PC-3 (cell line): ENCODE data around the gene WDR82. TPM values are rescaled to one million over a fixed set of nuclear protein-coding genes. Genes with fewer than 3 reads are reported as not detected.

Experiments used
- ATAC-seq: fragments of 200-7000 bp; cut with Tn5 transposase; 2 replicates; pipeline ENCODE4 v1.9.1; 2020; ENCODE audit warnings: mild to moderate bottlenecking, moderate library complexity
- BruUV-seq: library from RNA; stranded (reverse); fragments of 400-500 nt; replicated peaks from 2 replicates; lab custom pipeline; 2021; lab: Mats Ljungman, UMichigan
- CTCF ChIA-PET: fragments of 300-600 bp; sonication (Branson Sonifier 250); formaldehyde crosslinking; loops from one replicate; lab custom pipeline; 2022; ENCODE audit warnings: antibody characterized with exemption; lab: Charles Lee
- POLR2A ChIA-PET: fragments of 300-600 bp; sonication (Branson Sonifier 250); formaldehyde crosslinking; loops from one replicate; lab custom pipeline; 2022; ENCODE audit warnings: antibody characterized with exemption; ENCODE audit not compliant: unreplicated experiment; lab: Charles Lee
- DNase-seq: peaks from one replicate; pipeline ENCODE4 v3.0.0-alpha.2; 2015
- H2AFZ ChIP-seq: fragments of 300-600 bp; sonication (generic); 2 replicates; pipeline ENCODE4 v1.6.0; 2016; ENCODE audit warnings: antibody characterized with exemption, low read length
- H3F3A ChIP-seq: fragments of 300-600 bp; sonication (generic); one replicate; pipeline ENCODE4 v1.6.0; 2017; ENCODE audit warnings: antibody characterized with exemption, low read length, control low read depth, mild to moderate bottlenecking; ENCODE audit not compliant: unreplicated experiment
- H3K27ac ChIP-seq: fragments of 300-600 bp; sonication (generic); 2 replicates; pipeline ENCODE4 v1.5.1; 2016; ENCODE audit warnings: mild to moderate bottlenecking, low read length
- H3K27me3 ChIP-seq: fragments of 300-600 bp; sonication (generic); 2 replicates; pipeline ENCODE4 v1.6.1; 2016; ENCODE audit warnings: low read length, mixed read lengths
- H3K36me3 ChIP-seq: fragments of 300-600 bp; sonication (generic); 2 replicates; pipeline ENCODE4 v1.6.1; 2016; ENCODE audit warnings: low read depth, mixed run types, low read length, mixed read lengths
- H3K4me1 ChIP-seq: fragments of 300-600 bp; sonication (generic); 2 replicates; pipeline ENCODE4 v1.5.1; 2016; ENCODE audit warnings: low read length; ENCODE audit not compliant: insufficient read depth
- H3K4me2 ChIP-seq: fragments of 300-600 bp; sonication (generic); 2 replicates; pipeline ENCODE4 v1.6.0; 2016; ENCODE audit warnings: low read length
- H3K4me3 ChIP-seq: fragments of 300-600 bp; sonication (generic); 2 replicates; pipeline ENCODE4 v1.5.1; 2016; ENCODE audit warnings: mild to moderate bottlenecking, low read length, mixed read lengths
- H3K79me2 ChIP-seq: fragments of 300-600 bp; sonication (generic); 2 replicates; pipeline ENCODE4 v1.6.1; 2017; ENCODE audit warnings: low read length, mixed read lengths
- H3K9ac ChIP-seq: fragments of 300-600 bp; sonication (generic); 2 replicates; pipeline ENCODE4 v1.6.0; 2016; ENCODE audit warnings: mild to moderate bottlenecking, low read length
- H3K9me2 ChIP-seq: fragments of 300-600 bp; sonication (generic); replicated peaks from 2 replicates; pipeline ENCODE4 v1.6.1; 2016; ENCODE audit warnings: mixed run types, low read length, mixed read lengths
- H3K9me3 ChIP-seq: fragments of 300-600 bp; sonication (generic); 2 replicates; pipeline ENCODE4 v1.6.1; 2016; ENCODE audit warnings: low read length, mixed read lengths
- H4K20me1 ChIP-seq: fragments of 300-600 bp; sonication (generic); 2 replicates; pipeline ENCODE4 v1.6.1; 2016; ENCODE audit warnings: low read length, mixed read lengths
- EZH2 ChIP-seq: fragments of 300-600 bp; sonication (generic); IDR thresholded peaks from one replicate; pipeline ENCODE4 v1.6.1; 2017; ENCODE audit warnings: antibody characterized with exemption, mild to moderate bottlenecking, low read length; ENCODE audit not compliant: unreplicated experiment
- EZH2phosphoT487 ChIP-seq: fragments of 300-600 bp; sonication (generic); IDR thresholded peaks from 2 replicates; pipeline ENCODE4 v1.6.1; 2018; ENCODE audit warnings: mild to moderate bottlenecking, antibody characterized with exemption, low read length, borderline replicate concordance
- intact Hi-C: fragments of 100-400 bp; cut with micrococcal nuclease; formaldehyde crosslinking; loops from 2 replicates; pipeline ENCODE4 v1.9.0; 2023
- total RNA-seq: library from RNA; depleted of rRNA; stranded (reverse); fragments of >200 nt; gene quantifications from 2 replicates; pipeline ENCODE4 v1.2.3, GENCODE V29; 2014
- TF ChIP-seq, protein P1 (sequence below): fragments of 300-600 bp; sonication (generic); conservative IDR thresholded peaks from 2 replicates; pipeline ENCODE4 v1.5.1; 2017; ENCODE audit warnings: antibody characterized with exemption, low read depth, mild to moderate bottlenecking, low read length

WDR82 gene
- total RNA-seq, 1 experiment from 2014 or later = 56.4 TPM

DNA sequence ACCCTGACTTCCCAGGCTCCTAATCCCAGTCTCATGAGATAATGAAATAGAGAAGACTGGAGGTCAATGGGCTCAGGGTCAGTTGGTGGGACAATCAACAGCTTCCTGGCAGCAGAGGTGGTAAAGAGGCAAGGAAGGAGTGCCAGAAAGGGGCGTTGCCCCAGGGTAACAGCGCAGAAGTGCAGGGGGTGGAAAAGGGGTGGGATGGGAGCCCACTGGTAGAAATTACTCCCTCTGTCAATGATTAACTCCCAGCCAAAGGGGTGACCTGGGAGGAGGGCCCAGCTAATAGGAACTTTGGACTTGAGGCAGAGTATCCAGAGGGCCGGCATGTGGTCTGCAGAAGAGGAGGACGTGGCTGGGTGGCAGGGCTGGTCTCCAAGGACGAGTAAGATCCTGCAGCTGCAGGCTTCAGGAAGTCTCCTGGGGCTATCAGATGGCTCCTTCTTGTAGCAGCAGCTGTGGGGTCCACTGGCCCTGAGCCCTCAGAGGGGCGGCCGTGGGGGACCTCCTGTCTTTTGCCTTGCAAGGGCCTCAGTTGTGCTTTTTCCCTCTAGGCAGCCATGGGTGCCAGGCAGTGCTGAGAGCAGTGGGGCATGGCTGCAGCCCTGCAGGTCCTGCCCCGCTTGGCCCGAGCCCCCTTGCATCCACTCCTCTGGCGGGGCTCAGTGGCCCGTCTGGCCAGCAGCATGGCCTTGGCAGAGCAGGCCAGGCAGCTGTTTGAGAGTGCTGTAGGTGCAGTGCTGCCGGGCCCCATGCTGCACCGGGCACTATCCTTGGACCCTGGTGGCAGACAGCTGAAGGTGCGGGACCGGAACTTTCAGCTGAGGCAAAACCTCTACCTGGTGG is 11.5 kb upstream of the WDR82 start:
- ATAC-seq (no peak), DNase-seq (no peak)
- Histone ChIP-seq H3K9me3 (no peaks in the 10 kb centered on the region), H4K20me1 (no peaks in the 10 kb centered on the region), H3K27me3 (no peaks in the 10 kb centered on the region), H3K9me2 (no peaks in the 10 kb centered on the region), H3K27ac (no peak overlapping the region), H3K4me3 (no peak overlapping the region), H3K4me2 (no peak overlapping the region), H3K36me3 (no peaks in the 10 kb centered on the region), H3F3A (no peaks in the 10 kb centered on the region), H3K79me2 (peaks cover 10% of the 10 kb centered on the region), H2AFZ (no peak overlapping the region), H3K9ac (no peak overlapping the region), H3K4me1 (peaks cover 15% of the 10 kb centered on the region)
- POLR2A ChIA-PET = no interaction called here
- TF ChIP-seq EZH2phosphoT487 (no peak), EZH2 (no peak)
- TF ChIP-seq, protein P1, sequence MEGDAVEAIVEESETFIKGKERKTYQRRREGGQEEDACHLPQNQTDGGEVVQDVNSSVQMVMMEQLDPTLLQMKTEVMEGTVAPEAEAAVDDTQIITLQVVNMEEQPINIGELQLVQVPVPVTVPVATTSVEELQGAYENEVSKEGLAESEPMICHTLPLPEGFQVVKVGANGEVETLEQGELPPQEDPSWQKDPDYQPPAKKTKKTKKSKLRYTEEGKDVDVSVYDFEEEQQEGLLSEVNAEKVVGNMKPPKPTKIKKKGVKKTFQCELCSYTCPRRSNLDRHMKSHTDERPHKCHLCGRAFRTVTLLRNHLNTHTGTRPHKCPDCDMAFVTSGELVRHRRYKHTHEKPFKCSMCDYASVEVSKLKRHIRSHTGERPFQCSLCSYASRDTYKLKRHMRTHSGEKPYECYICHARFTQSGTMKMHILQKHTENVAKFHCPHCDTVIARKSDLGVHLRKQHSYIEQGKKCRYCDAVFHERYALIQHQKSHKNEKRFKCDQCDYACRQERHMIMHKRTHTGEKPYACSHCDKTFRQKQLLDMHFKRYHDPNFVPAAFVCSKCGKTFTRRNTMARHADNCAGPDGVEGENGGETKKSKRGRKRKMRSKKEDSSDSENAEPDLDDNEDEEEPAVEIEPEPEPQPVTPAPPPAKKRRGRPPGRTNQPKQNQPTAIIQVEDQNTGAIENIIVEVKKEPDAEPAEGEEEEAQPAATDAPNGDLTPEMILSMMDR = no peak
- intact Hi-C loops = loop anchor here (5.0 kb wide), 1 partner anchor 138 kb away; the partner anchor contains the start of gene POC1A
- no TSS peak for BruUV-seq
- CTCF ChIA-PET = no interaction called here

DNA sequence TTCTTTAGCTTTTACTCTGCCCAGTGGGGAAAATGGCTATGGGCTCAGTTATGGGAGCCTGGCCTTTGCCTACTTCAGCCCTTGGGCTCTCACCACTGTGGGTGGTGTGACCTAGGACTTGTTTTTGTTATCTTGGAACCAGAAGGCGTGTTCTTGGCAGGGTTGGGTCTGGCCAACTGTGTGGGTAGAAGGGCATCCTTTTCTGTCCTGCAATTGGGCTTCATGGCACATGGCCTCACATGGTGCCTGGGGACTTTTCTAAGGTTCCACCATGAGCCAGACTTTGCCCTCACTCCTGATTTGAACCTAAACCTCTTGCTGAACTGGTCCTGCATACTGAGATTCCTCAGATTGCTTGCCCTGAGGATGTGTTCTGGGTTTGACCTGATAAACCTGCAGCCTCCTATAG is 10.9 kb upstream of the WDR82 start:
- ChIA-PET CTCF (no interaction called here), POLR2A (no interaction called here)
- Histone ChIP-seq H3F3A (no peaks in the 10 kb centered on the region), H3K4me1 (peaks cover 15% of the 10 kb centered on the region), H3K27ac (no peak overlapping the region), H3K9me3 (no peaks in the 10 kb centered on the region), H3K4me2 (no peak overlapping the region), H3K36me3 (no peaks in the 10 kb centered on the region), H3K79me2 (peaks cover 10% of the 10 kb centered on the region), H3K9ac (no peak overlapping the region), H3K27me3 (no peaks in the 10 kb centered on the region), H3K9me2 (no peaks in the 10 kb centered on the region), H3K4me3 (no peak overlapping the region), H4K20me1 (no peaks in the 10 kb centered on the region), H2AFZ (no peak overlapping the region)
- no TSS peak for BruUV-seq
- no peak for TF ChIP-seq EZH2phosphoT487
- TF ChIP-seq, protein P1 = no peak
- TF ChIP-seq EZH2 = no peak
- no peak for ATAC-seq
- no peak for DNase-seq
- intact Hi-C loops = loop anchor here (5.0 kb wide), 1 partner anchor 137 kb away; the partner anchor contains the start of gene POC1A

DNA sequence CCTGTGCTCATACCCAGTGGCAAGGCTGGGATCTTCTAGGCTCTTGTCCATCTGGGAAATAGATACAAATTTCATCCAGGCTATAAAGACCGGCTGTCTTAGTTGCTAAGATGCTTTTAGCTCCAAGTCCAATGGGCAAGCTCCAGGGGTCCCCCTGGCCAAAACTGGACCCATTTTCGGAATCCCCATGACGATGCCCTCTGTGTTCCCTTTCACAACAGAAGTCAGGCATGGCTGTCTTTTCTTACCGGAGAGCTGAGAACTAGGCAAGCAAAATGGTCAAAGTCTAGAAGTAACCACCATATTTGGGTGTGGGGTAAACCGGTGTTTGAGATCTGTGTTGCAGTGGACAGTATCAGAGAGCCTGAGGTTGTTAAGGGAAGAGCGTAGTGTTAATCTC is 10.2 kb upstream of the WDR82 start:
- TF ChIP-seq, protein P1 = no peak
- TF ChIP-seq EZH2 (no peak), EZH2phosphoT487 (no peak)
- Histone ChIP-seq H3K4me1 (peaks cover 15% of the 10 kb centered on the region), H3K27ac (no peak overlapping the region), H3K36me3 (no peaks in the 10 kb centered on the region), H3F3A (no peaks in the 10 kb centered on the region), H3K9me2 (no peaks in the 10 kb centered on the region), H3K9me3 (no peaks in the 10 kb centered on the region), H3K27me3 (no peaks in the 10 kb centered on the region), H3K79me2 (peaks cover 10% of the 10 kb centered on the region), H3K9ac (peak overlapping the region; percentile 99; the same call in 1 of the 2 replicates), H4K20me1 (no peaks in the 10 kb centered on the region), H3K4me2 (peak overlapping the region; percentile 85), H2AFZ (0 out of 2 replicates have a peak overlapping the region, but pooled peaks have one; percentile 97), H3K4me3 (peak overlapping the region; percentile 90; the same call in 1 of the 2 replicates)
- ATAC-seq (no peak), DNase-seq (no peak)
- intact Hi-C loops = loop anchor here (5.0 kb wide), 1 partner anchor 136 kb away; the partner anchor contains the start of gene POC1A
- POLR2A ChIA-PET = no interaction called here
- CTCF ChIA-PET = no interaction called here
- BruUV-seq = no TSS peak
